NB4 (cell line): Measurements from ENCODE around the gene PWWP2A.

Experiments used
- DNase-seq: peaks from one replicate; pipeline ENCODE4 v3.0.0; 2010; ENCODE audit warnings: low read depth
- H3K4me3 ChIP-seq: one replicate; pipeline ENCODE4 v1.5.1; 2011; ENCODE audit warnings: mild to moderate bottlenecking, low read depth, low read length, moderate library complexity
- CTCF ChIP-seq: IDR thresholded peaks from one replicate; pipeline ENCODE4 v1.5.1; 2012; ENCODE audit warnings: low read depth, low read length
- MAX ChIP-seq: IDR thresholded peaks from 2 replicates; pipeline ENCODE4 v1.6.1; 2011; ENCODE audit warnings: low read depth, low read length
- MYC ChIP-seq: IDR thresholded peaks from 2 replicates; pipeline ENCODE4 v1.6.1; 2011; ENCODE audit warnings: low read depth, low read length
- POLR2A ChIP-seq: IDR thresholded peaks from 2 replicates; pipeline ENCODE4 v1.6.1; 2011; ENCODE audit warnings: mild to moderate bottlenecking; ENCODE audit not compliant: insufficient read length; ENCODE audit errors: extremely low read depth

PWWP2A gene

GRCh38 chr5:160134332-160134731, 15.1 kb upstream of the PWWP2A start:
- H3K4me3 ChIP-seq: no peak overlapping the region
- no peak for DNase-seq

GRCh38 chr5:160133918-160134304, 14.7 kb upstream of the PWWP2A start:
- no peak overlapping the region for H3K4me3 ChIP-seq
- TF ChIP-seq POLR2A: no peak
- TF ChIP-seq CTCF: no peak
- TF ChIP-seq MAX: no peak
- TF ChIP-seq MYC: no peak

More at GRCh38 chr5:160134332-160134731, 15.1 kb upstream of the PWWP2A start:
- TF ChIP-seq MYC (no peak), MAX (no peak), CTCF (no peak), POLR2A (no peak)

GRCh38 chr5:160133071-160133917, 14.0 kb upstream of the PWWP2A start:
- DNase-seq: peak; percentile 23

More at GRCh38 chr5:160133918-160134304, 14.7 kb upstream of the PWWP2A start:
- DNase-seq: no peak

GRCh38 chr5:160129841-160130240, 10.6 kb upstream of the PWWP2A start:
- DNase-seq: no peak
- H3K4me3 ChIP-seq: no peak overlapping the region
- TF ChIP-seq POLR2A: no peak
- TF ChIP-seq CTCF: no peak
- no peak for TF ChIP-seq MAX
- TF ChIP-seq MYC: no peak

More at GRCh38 chr5:160133071-160133917, 14.0 kb upstream of the PWWP2A start:
- TF ChIP-seq MYC: no peak
- TF ChIP-seq CTCF: no peak
- TF ChIP-seq POLR2A: no peak
- H3K4me3 ChIP-seq: no peak overlapping the region

GRCh38 chr5:160128632-160129031, 9.4 kb upstream of the PWWP2A start:
- DNase-seq: no peak
- H3K4me3 ChIP-seq: no peak overlapping the region
- TF ChIP-seq CTCF (no peak), POLR2A (no peak), MAX (no peak), MYC (no peak)

GRCh38 chr5:160119905-160120266, 636 bp upstream of the PWWP2A start:
- H3K4me3 ChIP-seq: peak overlapping the region; percentile 51
- TF ChIP-seq CTCF (no peak), MYC (no peak), MAX (no peak), POLR2A (no peak)
- DNase-seq: no peak
